SK-N-SH treated with all-trans-retinoic acid at 6 μM for 48 hours (cell line): ENCODE data around the gene SUGP2.

ENCODE experiments used
- ATAC-seq: fragments of 200-7000 bp; cut with Tn5 transposase; 3 replicates; pipeline ENCODE4 v1.9.1; 2020; ENCODE audit warnings: mild to moderate bottlenecking, moderate library complexity
- ARNTL ChIP-seq: fragments of 450-650 bp; formaldehyde crosslinking; IDR thresholded peaks from 2 replicates; pipeline ENCODE4 v1.5.0; 2020; ENCODE audit warnings: low read depth, mild to moderate bottlenecking, moderate library complexity, borderline replicate concordance
- CREB5 ChIP-seq: fragments of 250-450 bp; sonication (Bioruptor Pico); IDR thresholded peaks from 2 replicates; pipeline ENCODE4 v1.5.1; 2020; ENCODE audit warnings: low read depth, mild to moderate bottlenecking, moderate library complexity
- ESRRG ChIP-seq: fragments of 250-450 bp; sonication (Bioruptor Pico); IDR thresholded peaks from 2 replicates; pipeline ENCODE4 v1.6.1; 2021; ENCODE audit warnings: mild to moderate bottlenecking
- OSR1 ChIP-seq: fragments of 250-450 bp; sonication (Bioruptor Pico); IDR thresholded peaks from 2 replicates; pipeline ENCODE4 v1.8.0; 2022; ENCODE audit warnings: moderate library complexity, mild to moderate bottlenecking, inconsistent platforms
- PATZ1 ChIP-seq: fragments of 250-450 bp; sonication (Bioruptor Pico); IDR thresholded peaks from 2 replicates; pipeline ENCODE4 v1.8.0; 2020; ENCODE audit warnings: mild to moderate bottlenecking, moderate library complexity, borderline replicate concordance
- RARB ChIP-seq: fragments of 250-450 bp; sonication (Bioruptor Pico); IDR thresholded peaks from 2 replicates; pipeline ENCODE4 v1.8.0; 2021; ENCODE audit warnings: mild to moderate bottlenecking, moderate library complexity
- SNAI2 ChIP-seq: fragments of 250-450 bp; sonication (Bioruptor Pico); IDR thresholded peaks from 2 replicates; pipeline ENCODE4 v1.5.0; 2020; ENCODE audit warnings: mild to moderate bottlenecking, moderate library complexity
- TCF4 ChIP-seq: fragments of 250-450 bp; sonication (Bioruptor Pico); IDR thresholded peaks from 2 replicates; pipeline ENCODE4 v1.8.0; 2021; ENCODE audit warnings: mild to moderate bottlenecking, moderate library complexity, borderline replicate concordance
- TSHZ2 ChIP-seq: fragments of 250-450 bp; sonication (Bioruptor Pico); IDR thresholded peaks from 2 replicates; pipeline ENCODE4 v1.5.0; 2020; ENCODE audit warnings: mild to moderate bottlenecking, moderate library complexity
- ZC3H10 ChIP-seq: fragments of 250-450 bp; sonication (Bioruptor Pico); IDR thresholded peaks from 2 replicates; pipeline ENCODE4 v1.5.1; 2021; ENCODE audit warnings: mild to moderate bottlenecking, moderate library complexity
- ZFP3 ChIP-seq: fragments of 250-450 bp; sonication (Bioruptor Pico); IDR thresholded peaks from 2 replicates; pipeline ENCODE4 v1.5.0; 2020; ENCODE audit warnings: mild to moderate bottlenecking, moderate library complexity
- ZFP30 ChIP-seq: fragments of 450-650 bp; formaldehyde crosslinking; IDR thresholded peaks from 2 replicates; pipeline ENCODE4 v1.5.0; 2022; ENCODE audit warnings: mild to moderate bottlenecking, moderate library complexity
- ZNF565 ChIP-seq: fragments of 450-650 bp; formaldehyde crosslinking; conservative IDR thresholded peaks from 2 replicates; pipeline ENCODE4 v1.5.0; 2020; ENCODE audit warnings: low read depth, mild to moderate bottlenecking, moderate library complexity
- ZNF70 ChIP-seq: fragments of 450-650 bp; formaldehyde crosslinking; IDR thresholded peaks from 2 replicates; pipeline ENCODE4 v1.5.0; 2020; ENCODE audit warnings: mild to moderate bottlenecking, moderate library complexity
- ZNF8 ChIP-seq: fragments of 450-650 bp; formaldehyde crosslinking; IDR thresholded peaks from 2 replicates; pipeline ENCODE4 v1.5.0; 2020; ENCODE audit warnings: mild to moderate bottlenecking, moderate library complexity

Gene SUGP2

GRCh38 chr19:18951721-18952281, 81.5 kb downstream of the SUGP2 start:
- TF ChIP-seq ARNTL = no peak
- TF ChIP-seq PATZ1 (CRISPR knock-in tag) = no peak
- TF ChIP-seq ZFP3 (CRISPR knock-in tag) = no peak
- no peak for ATAC-seq

GRCh38 chr19:18949858-18950257, 83.5 kb downstream of the SUGP2 start:
- TF ChIP-seq TSHZ2 (CRISPR knock-in tag) = no peak
- TF ChIP-seq OSR1 (CRISPR knock-in tag) = no peak
- TF ChIP-seq ZNF70 (CRISPR knock-in tag) = no peak
- no peak for TF ChIP-seq ZFP3 (CRISPR knock-in tag)
- TF ChIP-seq PATZ1 (CRISPR knock-in tag) = no peak
- no peak for TF ChIP-seq SNAI2
- TF ChIP-seq ZNF8 (CRISPR knock-in tag) = no peak
- no peak for TF ChIP-seq ZFP30 (CRISPR knock-in tag)
- ATAC-seq = no peak

GRCh38 chr19:18948976-18949356, 84.4 kb downstream of the SUGP2 start:
- TF ChIP-seq ZNF8 (CRISPR knock-in tag) = no peak
- TF ChIP-seq CREB5 (CRISPR knock-in tag) = no peak
- no peak for TF ChIP-seq ZC3H10 (CRISPR knock-in tag)
- TF ChIP-seq TCF4 (CRISPR knock-in tag) = no peak
- TF ChIP-seq RARB (CRISPR knock-in tag) = no peak
- TF ChIP-seq ZNF565 (CRISPR knock-in tag) = no peak
- no peak for TF ChIP-seq OSR1 (CRISPR knock-in tag)
- TF ChIP-seq TSHZ2 (CRISPR knock-in tag) = no peak
- no peak for TF ChIP-seq ESRRG
- no peak for TF ChIP-seq SNAI2
- no peak for TF ChIP-seq ZFP30 (CRISPR knock-in tag)
- no peak for ATAC-seq
